Measurements from ENCODE around the gene KLF9. TPM values are rescaled to one million over a fixed set of nuclear protein-coding genes. Genes with fewer than 3 reads are reported as not detected.

Gene KLF9
- total RNA-seq, 1 donor from 2014 or later: 91.0 TPM

GRCh38 chr9:70421272-70422180, 7.1 kb upstream of the KLF9 start:
- no peaks in the 10 kb centered on the region for H3K27me3 ChIP-seq
- ATAC-seq: no peak
- no peaks in the 10 kb centered on the region for H3K9me3 ChIP-seq
- DNase-seq: no peak
- intact Hi-C loops (cut with DNase I): loop anchor here (5.0 kb wide), 1 partner anchor 56 kb away; no protein-coding TSS in a partner anchor
- H3K27ac ChIP-seq: peak overlapping the region; percentile 100
- no peak for TF ChIP-seq CTCF (IDR thresholded peaks at IDR 0.05)
- peak overlapping the region; percentile 55 for H3K4me3 ChIP-seq
- H3K36me3 ChIP-seq: no peaks in the 10 kb centered on the region
- H3K4me1 ChIP-seq: peaks cover 42% of the 10 kb centered on the region

- intact Hi-C loops (cut with DNase I): loop anchor here (5.0 kb wide), 1 partner anchor 57 kb away; no protein-coding TSS in a partner anchor
- ATAC-seq (peak; percentile 64), DNase-seq (peak; percentile 97)
- H3K9me3 ChIP-seq: no peaks in the 10 kb centered on the region
- H3K4me3 ChIP-seq: peak overlapping the region; percentile 55
- no peaks in the 10 kb centered on the region for H3K36me3 ChIP-seq
- TF ChIP-seq CTCF (IDR thresholded peaks at IDR 0.05): no peak
- peak overlapping the region; percentile 100 for H3K27ac ChIP-seq
- H3K27me3 ChIP-seq: no peaks in the 10 kb centered on the region
- peaks cover 42% of the 10 kb centered on the region for H3K4me1 ChIP-seq
These were observed 6.2 kb upstream of the KLF9 start for GRCh38 chr9:70420441-70421271.

- DNase-seq (peak; percentile 99), ATAC-seq (peak; percentile 74)
- TF ChIP-seq CTCF (IDR thresholded peaks at IDR 0.05): peak; percentile 19
- H3K9me3 ChIP-seq: no peaks in the 10 kb centered on the region
- H3K27ac ChIP-seq: peak overlapping the region; percentile 100
- H3K36me3 ChIP-seq: no peaks in the 10 kb centered on the region
- intact Hi-C loops (cut with DNase I): loop anchor here (5.0 to 10.0 kb wide), 2 partner anchors 58 to 165 kb away; no protein-coding TSS in a partner anchor
- H3K27me3 ChIP-seq: no peaks in the 10 kb centered on the region
- H3K4me1 ChIP-seq: peaks cover 50% of the 10 kb centered on the region
- H3K4me3 ChIP-seq: peak overlapping the region; percentile 55
These were observed 5.3 kb upstream of the KLF9 start for GRCh38 chr9:70419556-70420440.

- ATAC-seq (peak; percentile 64), DNase-seq (peak; percentile 98)
- Histone ChIP-seq H3K4me1 (peaks cover 54% of the 10 kb centered on the region), H3K36me3 (no peaks in the 10 kb centered on the region), H3K27ac (peak overlapping the region; percentile 100), H3K4me3 (peak overlapping the region; percentile 55), H3K9me3 (no peaks in the 10 kb centered on the region), H3K27me3 (no peaks in the 10 kb centered on the region)
- intact Hi-C loops (cut with DNase I): loop anchor here (10.0 kb wide), 1 partner anchor 166 kb away; no protein-coding TSS in a partner anchor
- no peak for TF ChIP-seq CTCF (IDR thresholded peaks at IDR 0.05)
These were observed 4.5 kb upstream of the KLF9 start for GRCh38 chr9:70418822-70419555.
